ENCODE measurements around the gene SAMM50.

SAMM50 gene

DNA sequence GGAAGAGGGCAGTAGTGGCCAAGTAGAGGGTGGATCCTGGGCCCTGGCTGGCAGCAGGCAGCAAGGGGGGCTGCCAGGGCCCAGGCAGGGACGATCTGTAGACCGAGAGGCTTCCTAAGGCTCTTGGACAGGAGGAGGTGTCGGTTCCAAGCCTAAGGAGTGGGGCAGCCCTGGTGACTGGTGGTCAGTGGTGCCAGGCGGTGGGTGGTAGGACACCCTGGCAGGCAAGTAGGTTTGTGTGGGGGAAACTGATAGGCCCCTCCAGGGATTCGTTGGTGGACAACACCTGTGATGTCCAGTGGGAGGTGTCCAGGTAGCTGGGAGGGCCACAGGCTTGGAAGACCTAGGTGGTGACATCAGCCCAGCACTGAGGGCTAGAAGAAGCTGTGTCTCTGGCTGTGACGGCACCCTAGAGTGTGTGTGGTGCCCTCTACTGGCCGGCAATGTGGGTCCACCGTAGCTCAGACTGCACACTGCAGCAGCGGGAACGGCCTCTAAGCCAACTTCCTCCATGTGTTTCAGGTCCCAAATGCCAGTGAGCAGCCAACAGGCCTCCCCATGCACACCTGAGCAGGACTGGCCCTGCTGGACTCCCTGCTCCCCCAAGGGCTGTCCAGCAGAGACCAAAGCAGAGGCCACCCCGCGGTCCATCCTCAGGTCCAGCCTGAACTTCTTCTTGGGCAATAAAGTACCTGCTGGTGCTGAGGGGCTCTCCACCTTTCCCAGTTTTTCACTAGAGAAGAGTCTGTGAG, 9.4 kb upstream of the SAMM50 start:
- DNase-seq: peak in 4 of 5 experiments; percentile 16 to 76 (median 52)

DNA sequence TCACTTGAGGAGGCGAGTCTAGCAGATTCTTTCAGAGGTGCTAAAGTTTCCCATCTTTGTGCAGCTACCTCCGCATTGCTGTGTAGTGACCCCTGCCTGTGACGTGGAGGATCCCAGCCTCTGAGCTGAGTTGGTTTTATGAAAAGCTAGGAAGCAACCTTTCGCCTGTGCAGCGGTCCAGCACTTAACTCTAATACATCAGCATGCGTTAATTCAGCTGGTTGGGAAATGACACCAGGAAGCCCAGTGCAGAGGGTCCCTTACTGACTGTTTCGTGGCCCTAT, 8.9 kb upstream of the SAMM50 start:
- no peak for DNase-seq

DNA sequence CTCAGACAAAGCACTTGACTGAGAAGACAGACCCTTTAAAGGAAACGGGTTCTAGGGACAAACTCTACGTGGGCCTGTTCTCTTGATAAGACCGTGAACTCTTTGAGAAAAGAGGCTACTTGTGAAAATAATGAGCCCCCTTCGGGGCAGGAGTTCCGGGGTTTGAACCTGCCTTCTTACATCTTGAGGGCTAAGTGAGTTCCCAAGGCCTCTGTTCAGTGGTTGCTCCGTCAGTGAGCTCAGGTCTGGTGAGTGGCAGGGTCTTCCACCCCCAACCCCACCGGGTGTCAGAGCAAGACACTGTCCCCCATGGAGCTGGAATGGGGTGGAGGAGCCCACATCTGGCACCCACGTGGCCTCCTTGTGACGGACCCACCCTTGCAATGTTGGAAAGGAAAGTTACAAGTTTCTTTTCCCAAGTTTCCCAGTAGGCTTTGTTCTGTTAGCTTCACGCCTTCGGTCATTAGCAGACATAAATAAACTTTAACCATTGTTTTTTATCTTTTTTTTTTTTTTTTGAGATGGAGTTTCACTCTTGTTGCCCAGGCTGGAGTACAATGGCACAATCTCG, 6.3 kb upstream of the SAMM50 start:
- no peak for DNase-seq

DNA sequence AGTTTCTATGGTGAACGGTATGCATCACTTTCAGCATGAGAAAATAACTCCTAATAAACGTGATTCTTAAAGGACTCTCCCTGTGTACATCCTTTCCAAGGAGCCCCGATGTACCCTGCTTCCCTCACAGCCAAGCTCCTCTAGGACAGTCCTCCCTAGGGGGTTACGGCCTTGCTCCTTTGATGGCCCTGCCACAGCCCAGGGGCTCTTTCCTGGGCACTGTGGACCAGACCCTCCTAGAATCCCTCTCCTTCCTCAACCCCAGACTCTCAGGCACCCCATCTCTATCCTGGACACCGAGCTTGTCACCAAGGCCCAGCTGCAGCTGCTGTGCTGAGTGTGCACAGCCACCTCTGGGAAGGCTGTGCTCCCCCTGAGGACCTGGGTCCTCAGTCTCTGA, 3.9 kb upstream of the SAMM50 start:
- DNase-seq: no peak

DNA sequence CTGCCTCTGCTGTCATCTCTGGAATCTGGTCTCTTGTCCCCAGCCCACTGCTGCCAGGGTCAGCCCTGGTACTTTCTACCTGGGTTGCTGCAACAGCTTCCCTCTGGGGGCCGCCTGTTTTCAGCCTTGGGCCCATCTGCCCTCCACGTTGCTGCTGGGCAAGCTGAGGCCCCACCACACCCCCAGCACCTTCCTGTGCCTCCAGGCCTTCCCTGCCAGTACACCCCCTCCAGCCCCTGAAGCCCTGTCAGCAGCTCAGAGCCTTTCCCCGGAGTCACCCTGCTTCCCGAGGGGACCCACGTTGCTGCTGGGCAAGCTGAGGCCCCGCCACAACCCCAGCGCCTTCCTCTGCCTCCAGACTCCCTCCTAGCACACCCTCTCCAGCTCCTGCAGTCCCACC, 3.3 kb upstream of the SAMM50 start:
- no peak for DNase-seq

DNA sequence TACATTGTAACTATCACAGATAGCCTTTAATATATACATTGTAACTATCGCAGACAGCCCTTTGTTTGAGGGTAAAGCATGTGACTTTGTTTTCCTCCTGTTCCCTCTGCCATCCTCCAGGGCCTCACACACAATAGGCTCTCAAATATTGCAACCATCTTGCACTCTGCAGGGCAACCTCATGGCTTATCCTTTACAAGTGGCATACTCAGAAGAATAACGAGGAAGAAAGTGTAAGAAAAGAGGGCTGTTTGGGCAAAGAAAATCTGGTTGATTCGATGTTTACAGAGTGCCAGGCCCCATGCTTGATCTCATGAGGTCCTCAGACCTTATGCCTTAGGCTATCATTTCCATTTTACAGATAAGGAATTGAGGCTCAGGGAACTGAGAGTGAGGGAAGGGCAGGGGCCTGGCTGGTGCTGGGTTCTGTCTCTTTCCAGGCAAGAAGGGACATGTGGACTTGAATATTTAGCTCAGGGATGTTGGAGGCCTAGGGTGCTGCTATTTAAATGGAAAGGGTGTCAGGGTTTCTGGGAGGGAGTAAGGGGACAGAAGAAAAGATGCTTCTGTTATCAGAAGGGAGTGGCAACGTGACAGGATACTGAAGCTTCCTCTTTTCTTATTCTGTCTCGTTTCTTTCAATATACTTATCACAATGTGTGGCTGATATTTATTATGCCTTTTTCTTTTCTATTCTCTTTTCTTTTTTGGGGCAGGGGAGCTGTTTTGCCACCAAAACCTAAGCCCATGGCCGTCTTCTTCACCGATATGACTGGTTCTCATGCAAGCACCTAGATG, 1.1 kb upstream of the SAMM50 start:
- DNase-seq: no peak

DNA sequence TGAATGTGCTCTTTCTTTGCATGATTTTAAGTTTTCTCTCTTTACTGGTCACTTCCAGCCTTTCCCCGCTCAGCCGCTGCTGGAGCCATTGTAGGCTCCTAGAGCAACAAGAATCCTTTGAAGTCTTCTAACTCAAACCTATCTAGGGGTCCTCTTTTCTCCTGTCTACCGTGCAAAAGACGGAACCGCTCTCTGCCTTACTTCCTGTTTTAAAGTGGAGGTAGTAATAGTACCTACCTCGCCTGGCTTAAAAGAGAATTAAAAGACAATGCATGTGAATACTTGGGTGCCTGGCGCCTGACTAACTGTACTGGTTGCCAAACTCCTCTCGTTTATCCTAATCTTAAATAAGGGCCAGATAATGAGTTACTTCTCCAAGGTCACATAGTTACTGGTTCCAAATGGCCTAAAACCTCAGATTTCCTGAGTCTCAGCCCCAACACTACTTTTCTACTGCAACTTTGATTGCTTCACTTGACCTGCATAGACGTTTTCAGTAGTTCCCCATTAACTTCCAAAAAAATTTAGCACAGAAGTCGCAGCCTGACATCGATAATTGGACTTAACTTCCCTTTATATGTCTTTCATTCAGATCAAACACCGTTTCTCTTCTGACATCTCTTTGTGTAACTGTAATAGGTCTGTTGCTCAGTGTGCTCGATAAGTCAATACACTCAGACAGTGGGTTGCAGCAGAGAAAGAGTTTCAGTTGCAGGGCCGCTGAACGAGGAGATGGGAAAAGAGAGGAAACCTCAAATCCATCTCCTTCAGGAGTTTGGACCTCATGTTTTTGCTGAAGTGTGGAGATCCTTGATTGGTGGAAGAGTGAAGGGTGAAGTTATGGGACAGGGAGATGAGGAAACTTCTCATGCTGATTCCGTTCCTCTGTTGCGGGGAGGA, 891 bp downstream of the SAMM50 start:
- DNase-seq: peak in 2 of 5 experiments; percentile 2 to 45

DNA sequence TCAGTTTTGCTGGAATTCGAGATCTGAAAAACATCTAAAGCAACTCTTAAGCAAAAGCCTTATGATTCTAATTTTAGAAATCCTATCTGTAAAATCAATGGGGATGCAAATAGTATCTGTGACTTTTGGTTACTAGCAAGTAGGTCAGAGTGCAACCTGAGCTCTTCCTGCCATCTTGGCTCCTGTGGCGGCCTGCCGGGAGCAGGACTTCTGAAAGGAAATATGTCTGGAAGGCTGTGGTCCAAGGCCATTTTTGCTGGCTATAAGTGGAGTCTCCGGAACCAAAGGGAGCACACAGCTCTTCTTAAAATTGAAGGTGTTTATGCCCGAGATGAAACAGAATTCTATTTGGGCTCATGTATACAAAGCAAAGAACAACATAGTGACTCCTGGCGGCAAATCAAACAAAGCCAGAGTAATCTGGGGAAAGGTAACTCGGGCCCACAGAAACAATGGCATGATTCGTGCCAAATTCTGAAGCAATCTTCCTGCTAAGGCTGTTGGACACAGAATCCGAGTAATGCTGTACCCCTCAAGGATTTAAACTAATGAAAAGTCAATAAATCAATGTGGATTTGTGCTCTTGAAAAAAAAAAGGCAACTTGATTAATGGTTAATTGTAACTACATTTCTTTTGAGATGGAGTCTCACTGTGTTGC, 1.7 kb downstream of the SAMM50 start:
- no peak for DNase-seq

DNA sequence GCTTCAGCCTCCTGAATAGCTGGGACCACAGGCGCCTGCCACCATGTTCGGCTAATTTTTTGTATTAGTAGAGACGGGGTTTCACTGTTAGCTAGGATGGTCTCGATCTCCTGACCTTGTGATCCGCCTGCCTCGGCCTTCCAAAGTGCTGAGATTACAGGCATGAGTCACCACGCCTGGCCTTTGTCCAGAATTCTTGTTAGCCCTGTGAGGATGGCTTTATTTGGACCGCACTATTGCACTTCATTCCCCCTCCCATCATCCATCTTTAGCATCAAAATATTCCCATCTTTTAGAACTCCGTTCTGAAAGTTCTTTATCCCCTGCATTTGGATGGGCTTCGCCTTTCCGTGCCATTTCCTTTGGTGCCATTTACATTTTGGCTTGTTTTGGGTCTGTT, 2.6 kb downstream of the SAMM50 start:
- no peak for DNase-seq

DNA sequence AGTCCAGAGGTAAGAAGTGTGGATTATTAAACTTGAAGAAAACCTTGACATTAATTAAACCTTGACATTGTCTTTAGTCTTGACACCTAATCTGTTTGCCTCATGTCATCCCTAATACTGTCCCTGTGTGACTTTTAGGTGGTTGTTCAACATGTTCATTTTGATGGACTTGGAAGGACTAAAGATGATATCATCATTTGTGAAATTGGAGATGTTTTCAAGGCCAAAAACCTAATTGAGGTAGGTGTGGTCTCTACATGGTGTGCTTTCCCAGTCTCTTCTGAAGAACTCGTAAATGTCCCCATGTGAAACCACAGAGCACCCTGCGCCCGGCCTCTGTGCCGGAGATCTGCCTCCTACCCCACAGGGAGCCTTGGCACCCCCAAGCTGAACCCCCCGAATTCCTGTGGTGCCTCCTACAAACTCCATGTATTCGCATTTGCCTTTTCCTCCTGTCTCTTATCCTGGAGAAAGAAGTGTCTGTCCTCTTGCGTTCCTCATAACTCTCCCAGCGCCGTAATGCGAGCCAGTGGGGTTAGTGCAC, 9.1 kb downstream of the SAMM50 start:
- no peak for DNase-seq

DNA sequence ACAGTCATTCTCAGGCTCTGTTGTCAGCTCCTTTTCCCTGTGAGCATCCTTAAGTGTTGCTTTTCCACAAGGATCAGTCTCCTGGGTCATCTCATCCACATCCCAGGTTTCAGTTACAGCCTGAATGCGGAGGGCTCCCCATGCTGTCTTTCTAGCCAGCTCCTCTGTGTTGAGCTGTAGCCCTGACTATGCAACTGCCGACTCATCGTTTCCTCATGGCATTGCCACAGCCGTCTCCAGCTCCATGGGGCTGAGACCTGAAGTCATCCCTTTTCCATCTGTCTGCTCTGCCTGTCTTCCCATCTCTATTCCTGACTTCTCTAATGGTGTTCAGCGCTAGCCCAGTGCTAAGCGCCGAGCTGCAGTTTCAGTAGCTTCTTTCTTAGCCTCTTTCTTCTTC, 11.8 kb downstream of the SAMM50 start:
- no peak for DNase-seq

DNA sequence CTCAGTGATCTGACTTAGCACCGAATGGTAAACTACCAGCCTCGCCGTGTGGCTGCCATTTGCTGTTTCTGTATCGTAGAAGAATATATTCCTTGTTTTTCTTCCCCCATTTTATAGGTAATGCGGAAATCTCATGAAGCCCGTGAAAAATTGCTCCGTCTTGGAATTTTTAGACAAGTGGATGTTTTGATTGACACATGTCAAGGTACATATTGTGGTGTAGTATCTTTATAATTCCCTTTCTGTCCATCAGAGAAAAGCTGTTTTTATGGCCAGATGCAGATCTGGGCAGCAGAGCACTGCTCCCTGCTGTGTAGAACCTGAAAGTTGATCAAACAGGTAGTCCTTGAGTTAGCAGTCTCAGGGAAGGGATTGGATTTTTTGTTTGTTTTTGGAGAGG, 13.4 kb downstream of the SAMM50 start:
- DNase-seq: no peak

DNA sequence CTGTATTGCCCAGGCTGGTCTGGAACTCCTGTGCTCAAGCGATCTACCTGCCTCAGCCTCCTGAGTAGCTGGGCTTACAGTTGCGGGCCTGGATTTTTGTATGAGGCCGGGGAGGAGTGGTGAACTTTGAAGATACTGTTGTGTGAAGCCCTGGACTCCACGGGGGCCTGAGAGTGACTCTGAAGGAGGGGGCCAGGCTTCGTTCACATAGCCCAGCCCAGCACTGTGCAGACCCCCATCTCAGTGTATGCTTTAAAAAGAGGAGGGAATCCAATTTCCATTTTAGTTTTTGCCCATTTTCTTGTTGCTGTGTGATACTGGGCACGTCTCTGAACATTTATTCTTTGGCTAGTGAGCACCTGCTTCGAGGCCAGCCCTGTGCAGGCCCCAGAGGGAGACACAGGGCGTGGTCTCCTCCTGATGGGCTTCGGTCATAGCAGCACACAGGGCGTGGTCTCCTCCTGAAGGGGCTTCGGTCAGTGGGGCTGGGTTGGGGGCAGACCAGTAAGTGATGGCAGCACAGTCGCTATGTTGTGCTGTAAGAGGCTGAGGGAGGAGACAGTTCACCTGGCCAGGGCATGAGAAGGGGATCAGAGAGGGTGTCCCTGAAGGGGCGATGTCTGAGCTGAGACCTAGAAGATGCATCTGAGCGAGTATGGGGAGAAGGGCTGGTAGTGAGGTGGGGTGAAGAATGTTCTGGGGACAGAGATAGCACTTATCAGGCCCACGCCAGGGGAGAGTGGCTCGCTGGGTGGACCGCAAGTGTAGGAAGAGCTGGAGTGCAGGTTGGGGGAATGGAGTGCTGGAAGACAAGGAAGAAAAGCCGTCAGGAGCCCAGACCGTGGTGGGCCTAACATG, 14.0 kb downstream of the SAMM50 start:
- DNase-seq: no peak

DNA sequence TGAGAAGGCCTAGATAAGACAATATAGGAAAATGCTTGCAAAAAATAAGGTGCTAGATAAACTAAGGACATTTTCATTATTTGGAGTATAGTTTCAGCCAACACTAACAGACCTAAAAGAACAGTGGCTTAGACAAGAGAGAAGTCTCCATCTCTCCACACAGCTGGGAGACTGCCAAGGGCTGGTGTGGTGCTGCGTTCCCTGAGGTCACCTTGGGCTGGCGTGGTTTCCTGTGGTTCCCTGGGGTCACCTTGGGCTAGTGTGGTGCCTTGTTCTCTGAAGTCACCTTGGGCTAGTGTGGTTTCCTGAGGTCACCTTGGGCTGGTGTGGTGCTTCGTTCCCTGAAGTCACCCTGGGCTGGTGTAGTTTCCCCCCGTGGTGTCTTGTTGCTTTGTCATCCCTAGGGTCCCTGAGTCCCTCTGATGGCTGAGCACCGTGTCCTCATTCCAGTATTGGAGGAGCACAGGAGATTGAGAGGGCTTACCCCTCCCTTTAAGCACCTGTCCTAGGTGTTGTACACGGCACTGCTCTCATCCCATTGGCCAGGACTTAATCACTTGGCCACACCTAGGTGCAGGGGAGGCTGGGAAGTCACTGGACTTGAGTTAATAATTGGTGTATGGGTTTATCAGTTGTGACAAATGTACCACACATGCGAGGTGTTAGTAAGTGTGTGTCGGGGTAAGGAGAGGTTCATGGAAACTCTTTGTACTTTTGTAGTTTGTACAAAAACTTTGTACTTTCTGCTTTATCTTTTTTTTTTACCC, 14.9 kb downstream of the SAMM50 start:
- DNase-seq: no peak

DNA sequence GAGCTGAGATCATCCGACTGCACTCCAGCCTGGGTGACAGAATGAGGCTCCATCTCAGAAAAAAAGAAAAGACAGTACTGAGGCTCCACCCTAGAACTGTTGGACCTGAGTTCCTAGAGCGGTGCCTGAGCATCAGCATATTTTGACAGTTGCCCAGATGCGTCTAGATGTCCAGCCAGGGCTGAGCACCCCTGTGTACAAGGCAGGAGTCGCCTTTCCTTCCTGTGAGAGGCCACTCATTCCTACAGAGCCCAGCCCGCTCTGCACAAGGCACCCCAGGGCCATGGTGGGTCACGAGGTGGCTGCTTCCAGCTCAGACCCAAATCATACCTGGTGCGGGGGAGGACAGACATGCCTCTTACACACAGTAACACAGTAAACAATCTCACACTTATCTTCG, 15.9 kb downstream of the SAMM50 start:
- no peak for DNase-seq

DNA sequence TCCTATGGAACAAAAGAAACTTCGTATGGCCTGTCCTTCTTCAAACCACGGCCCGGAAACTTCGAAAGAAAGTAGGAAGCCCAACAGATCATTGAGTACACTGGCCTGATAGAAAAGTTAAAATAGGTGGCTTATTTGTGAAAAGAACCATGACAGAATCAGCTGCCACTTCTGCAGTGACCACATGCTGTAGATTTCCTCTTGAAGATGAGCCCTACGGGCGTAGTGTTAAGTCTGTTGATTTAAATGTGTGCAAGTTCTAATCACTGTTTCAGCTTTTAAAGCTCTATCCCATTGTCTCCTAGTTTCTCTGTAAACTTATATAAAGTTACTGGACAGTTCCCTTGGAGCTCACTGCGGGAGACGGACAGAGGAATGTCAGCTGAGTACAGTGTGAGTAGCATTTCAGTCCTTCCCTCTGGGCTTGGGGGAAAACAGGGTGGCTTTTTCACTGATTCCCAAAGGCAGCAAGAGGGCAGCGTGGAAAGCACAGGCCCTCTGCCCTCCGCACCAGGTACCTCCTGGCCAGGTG, 17.8 kb downstream of the SAMM50 start:
- DNase-seq: no peak

DNA sequence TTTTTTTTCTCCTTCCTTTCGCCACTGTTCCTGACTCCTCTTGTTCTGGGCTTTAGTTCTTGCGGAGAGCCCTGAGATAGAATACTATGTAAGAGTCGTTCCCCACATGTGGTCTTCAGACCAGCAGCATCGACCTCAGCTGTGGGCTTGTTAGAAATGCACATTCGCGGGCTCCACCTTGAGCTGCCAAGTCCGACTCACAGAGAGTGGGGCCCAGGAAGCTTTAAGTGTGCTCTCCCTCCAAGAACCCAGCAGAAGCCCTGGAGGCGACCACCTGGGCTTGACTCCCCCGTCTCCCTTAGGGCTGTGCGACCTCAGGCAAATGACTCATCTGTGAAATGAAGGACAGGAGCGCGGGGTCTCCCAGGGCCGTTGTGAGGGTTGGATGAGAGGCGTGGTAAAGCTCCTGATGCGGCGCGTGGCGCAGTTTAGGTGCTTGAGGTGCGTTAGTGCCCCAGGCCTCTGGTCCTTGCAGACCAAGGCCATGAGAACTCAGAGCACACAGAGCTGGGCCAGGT, 18.8 kb downstream of the SAMM50 start:
- no peak for DNase-seq

DNA sequence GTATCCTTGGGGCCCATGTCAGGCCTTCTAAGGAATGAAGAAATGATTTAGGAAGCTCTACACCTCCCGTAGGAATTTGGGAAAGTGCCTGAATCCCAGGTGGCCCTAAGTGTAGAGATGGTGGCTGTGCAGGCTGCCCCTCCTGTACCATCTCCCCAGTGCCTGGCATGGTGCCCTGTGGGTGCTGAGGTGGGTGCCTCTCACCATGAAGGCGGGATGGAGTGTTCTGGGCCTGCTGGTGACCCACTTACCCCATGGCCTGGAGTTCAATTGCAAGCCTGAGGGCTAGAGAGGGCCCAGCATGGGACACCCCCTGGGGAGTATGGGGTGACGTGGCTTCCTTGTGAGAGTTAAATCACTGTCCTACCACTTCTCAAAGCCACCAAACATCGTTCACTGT, 19.8 kb downstream of the SAMM50 start:
- DNase-seq: no peak

DNA sequence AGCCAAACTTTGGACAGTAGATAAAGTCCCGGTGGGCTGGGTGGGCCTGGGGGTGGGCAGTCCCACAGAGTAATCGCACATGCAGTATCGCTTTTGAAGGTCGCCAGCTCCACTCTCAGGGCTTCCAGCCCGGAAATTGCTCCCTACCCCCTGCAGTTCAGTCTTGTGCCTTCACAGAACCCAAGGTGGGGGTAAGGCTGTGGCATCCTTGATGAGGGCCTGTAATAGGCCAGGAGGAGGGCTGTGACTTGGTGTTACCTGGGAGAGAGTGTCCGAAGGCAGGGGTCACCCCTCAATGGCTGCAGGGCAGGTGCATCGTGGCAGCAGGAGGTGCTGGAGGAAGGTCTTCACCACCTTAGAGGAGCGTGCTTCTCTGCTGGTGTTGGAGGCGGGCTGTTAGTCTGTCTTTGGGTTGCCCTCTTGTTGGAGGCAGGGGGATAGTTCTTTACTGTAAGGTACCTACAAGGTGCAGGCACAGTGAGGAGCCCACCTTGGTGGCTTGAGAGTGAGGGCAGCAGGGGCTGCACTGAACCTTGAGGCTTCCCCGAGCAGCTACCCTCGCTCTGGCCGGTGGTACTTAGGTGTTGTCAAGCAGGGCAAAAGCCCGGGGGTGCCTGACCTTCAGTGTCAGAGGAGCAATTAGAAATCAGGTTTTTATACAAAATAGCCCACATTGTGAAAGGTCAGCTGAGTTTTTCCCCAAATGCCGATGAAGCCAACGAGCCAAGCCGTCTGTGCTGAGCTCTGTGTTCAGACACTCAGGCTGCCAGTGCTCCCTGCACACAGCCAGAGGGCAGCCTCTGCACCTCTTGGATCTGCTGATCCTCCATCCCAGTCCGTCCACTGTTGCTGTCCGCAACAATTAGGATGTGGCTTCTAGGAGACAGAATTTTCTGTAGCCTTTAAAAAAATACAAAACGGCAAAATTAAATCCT, 21.9 kb downstream of the SAMM50 start:
- DNase-seq: no peak
